IMR-90 (cell line): ENCODE data around the gene MYO1F. TPM values are rescaled to one million over a fixed set of nuclear protein-coding genes. Genes with fewer than 3 reads are reported as not detected.

ENCODE experiments used
- ATAC-seq: fragments of 200-7000 bp; cut with Tn5 transposase; 2 replicates; pipeline ENCODE4 v1.9.1; 2020; ENCODE audit warnings: low read depth, mild to moderate bottlenecking, moderate library complexity
- BruUV-seq: library from RNA; stranded (reverse); fragments of 400-500 nt; replicated peaks from 2 replicates; lab custom pipeline; 2021; lab: Mats Ljungman, UMichigan
- CTCF ChIA-PET: fragments of 300-600 bp; formaldehyde crosslinking; extraction: SDS; loops from one replicate; lab custom pipeline; 2021; ENCODE audit warnings: antibody characterized with exemption; lab: Yijun Ruan, JAX
- POLR2A ChIA-PET: fragments of 300-600 bp; sonication (Branson Sonifier 250); formaldehyde crosslinking; loops from one replicate; lab custom pipeline; 2022; ENCODE audit warnings: antibody characterized with exemption; ENCODE audit not compliant: unreplicated experiment; lab: Charles Lee
- DNase-seq: peaks from one replicate; pipeline ENCODE4 v3.0.0; 2013
- H2AFZ ChIP-seq: replicated peaks from 2 replicates; pipeline ENCODE3; 2013; ENCODE audit warnings: low read length, mild to moderate bottlenecking; ENCODE audit not compliant: poor library complexity
- H2AK5ac ChIP-seq: 2 replicates; pipeline ENCODE4 v1.6.1; 2013; ENCODE audit warnings: low read depth, low read length, inconsistent platforms
- H2AK9ac ChIP-seq: replicated peaks from 2 replicates; pipeline ENCODE3; 2013; ENCODE audit warnings: mild to moderate bottlenecking, low read depth, low read length, moderate library complexity; ENCODE audit not compliant: poor library complexity
- H2BK120ac ChIP-seq: 2 replicates; pipeline ENCODE4 v1.6.1; 2013; ENCODE audit warnings: low read depth, low read length, inconsistent platforms
- H2BK15ac ChIP-seq: 3 replicates; pipeline ENCODE4 v1.6.1; 2013; ENCODE audit warnings: low read depth, low read length, inconsistent platforms
- H2BK20ac ChIP-seq: 2 replicates; pipeline ENCODE4 v1.6.1; 2013; ENCODE audit warnings: low read depth, mild to moderate bottlenecking, inconsistent platforms, low read length, moderate library complexity
- H2BK5ac ChIP-seq: 2 replicates; pipeline ENCODE4 v1.6.1; 2013; ENCODE audit warnings: mild to moderate bottlenecking, low read depth, low read length, inconsistent platforms; ENCODE audit not compliant: poor library complexity, severe bottlenecking
- H3K14ac ChIP-seq: replicated peaks from 2 replicates; pipeline ENCODE4 v1.6.1; 2013; ENCODE audit warnings: low read depth, low read length, inconsistent platforms
- H3K18ac ChIP-seq: 2 replicates; pipeline ENCODE4 v1.6.1; 2013; ENCODE audit warnings: low read depth, low read length, control low read depth
- H3K23ac ChIP-seq: 2 replicates; pipeline ENCODE4 v1.6.1; 2013; ENCODE audit warnings: low read depth, low read length, inconsistent platforms
- H3K27ac ChIP-seq: 2 replicates; pipeline ENCODE4 v1.5.1; 2013; ENCODE audit warnings: mild to moderate bottlenecking, control low read depth, low read length; ENCODE audit not compliant: insufficient read depth
- H3K27me3 ChIP-seq: 2 replicates; pipeline ENCODE4 v1.6.1; 2013; ENCODE audit warnings: low read length; ENCODE audit not compliant: control insufficient read depth, insufficient read depth
- H3K36me3 ChIP-seq: 2 replicates; pipeline ENCODE4 v1.6.1; 2013; ENCODE audit warnings: low read length, mixed read lengths; ENCODE audit not compliant: control insufficient read depth, insufficient read depth
- H3K4ac ChIP-seq: 2 replicates; pipeline ENCODE4 v1.6.1; 2013; ENCODE audit warnings: low read depth, low read length, inconsistent platforms
- H3K4me1 ChIP-seq: 2 replicates; pipeline ENCODE4 v1.6.1; 2013; ENCODE audit warnings: low read length, mixed read lengths; ENCODE audit not compliant: control insufficient read depth, insufficient read depth
- H3K4me2 ChIP-seq: 2 replicates; pipeline ENCODE4 v1.6.1; 2013; ENCODE audit warnings: low read depth, mild to moderate bottlenecking, control low read depth, low read length, moderate library complexity
- H3K4me3 ChIP-seq: 2 replicates; pipeline ENCODE4 v1.5.1; 2013; ENCODE audit warnings: low read depth, mild to moderate bottlenecking, control low read depth, low read length, moderate library complexity; ENCODE audit not compliant: insufficient read depth
- H3K56ac ChIP-seq: 2 replicates; pipeline ENCODE4 v1.6.1; 2013; ENCODE audit warnings: low read length, inconsistent platforms; ENCODE audit not compliant: insufficient read depth; ENCODE audit errors: extremely low read depth
- H3K79me1 ChIP-seq, 2 experiments: 2 replicates each; pipeline ENCODE4 v1.6.1; 2013; ENCODE audit warnings: low read length in 2 of 2, inconsistent platforms in 1 of 2, low read depth in 1 of 2
- H3K9ac ChIP-seq: 2 replicates; pipeline ENCODE4 v1.6.1; 2013; ENCODE audit warnings: low read depth, low read length, control low read depth
- H3K9me1 ChIP-seq: 2 replicates; pipeline ENCODE4 v1.6.1; 2013; ENCODE audit warnings: low read length, inconsistent platforms; ENCODE audit not compliant: insufficient read depth
- H3K9me3 ChIP-seq: 2 replicates; pipeline ENCODE4 v1.6.1; 2013; ENCODE audit warnings: low read length; ENCODE audit not compliant: control insufficient read depth, insufficient read depth
- H4K20me1 ChIP-seq: 2 replicates; pipeline ENCODE4 v1.6.1; 2013; ENCODE audit warnings: low read length, inconsistent platforms; ENCODE audit not compliant: insufficient read depth
- H4K5ac ChIP-seq: 2 replicates; pipeline ENCODE4 v1.6.1; 2013; ENCODE audit warnings: mild to moderate bottlenecking, low read depth, low read length, control low read depth
- H4K8ac ChIP-seq, 2 experiments: 2 replicates each; pipeline ENCODE4 v1.6.1; 2013; ENCODE audit warnings: low read depth in 2 of 2, low read length in 2 of 2, control low read depth in 1 of 2, inconsistent platforms in 1 of 2
- H4K91ac ChIP-seq: 2 replicates; pipeline ENCODE4 v1.6.1; 2013; ENCODE audit warnings: low read depth, low read length, inconsistent platforms; ENCODE audit not compliant: insufficient read depth
- BHLHE40 ChIP-seq: fragments of 150-350 bp; IDR thresholded peaks from 2 replicates; pipeline ENCODE4 v1.6.1; 2016; ENCODE audit warnings: mild to moderate bottlenecking, low read depth, low read length
- MAFK ChIP-seq: IDR thresholded peaks from 2 replicates; pipeline ENCODE4 v1.6.1; 2012; ENCODE audit warnings: low read depth, low read length, improper control_type of control experiment
- POLR2A ChIP-seq: IDR thresholded peaks from 2 replicates; pipeline ENCODE4 v1.6.1; 2012; ENCODE audit warnings: mild to moderate bottlenecking, low read depth, low read length
- RAD21 ChIP-seq: IDR thresholded peaks from 2 replicates; pipeline ENCODE4 v1.6.1; 2012; ENCODE audit warnings: low read length, improper control_type of control experiment
- RFX5 ChIP-seq: IDR thresholded peaks from 2 replicates; pipeline ENCODE4 v1.8.0; 2012; ENCODE audit warnings: low read depth, mild to moderate bottlenecking, low read length, moderate library complexity
- SMC3 ChIP-seq: fragments of 150-350 bp; IDR thresholded peaks from 2 replicates; pipeline ENCODE4 v1.6.1; 2016; ENCODE audit warnings: low read depth, mild to moderate bottlenecking, antibody characterized with exemption, low read length, moderate library complexity
- WGBS, 2 experiments: methylation state at CpG; one replicate each; pipeline versions ENCODE4 v1.1.5 to v1.1.7; 2013; ENCODE audit warnings: missing lambda C conversion rate in 2 of 2; ENCODE audit not compliant: insufficient read length in 1 of 2; ENCODE audit errors: extremely low coverage in 2 of 2; 5-methylcytosine and 5-hydroxymethylcytosine counted together
- dilution Hi-C: fragments of 300-500 bp; cut with HindIII; formaldehyde crosslinking; loops from one replicate; pipeline ENCODE4 v1.14.3; 2018; ENCODE audit warnings: low sequenced_read_pairs; ENCODE audit not compliant: unreplicated experiment
- in situ Hi-C: fragments of 300-500 bp; cut with MboI; formaldehyde crosslinking; loops from 3 replicates; pipeline ENCODE4 v1.14.3; 2019; ENCODE audit warnings: low sequenced_read_pairs, inconsistent platforms, mixed read lengths
- intact Hi-C: fragments of 100-400 bp; cut with micrococcal nuclease; formaldehyde crosslinking; loops from 2 replicates; pipeline ENCODE4 v1.10.0; 2022
- polyA plus RNA-seq, 3 experiments: library from polyadenylated mRNA; depleted of rRNA; stranded (reverse); fragments of >200 nt; gene quantifications; 2 replicates each; pipeline ENCODE4 v1.2.3, GENCODE V29; 2012; ENCODE audit warnings: low replicate concordance in 1 of 3
- total RNA-seq: library from RNA; depleted of rRNA; stranded (reverse); fragments of >200 nt; gene quantifications from 2 replicates; pipeline ENCODE4 v1.2.3, GENCODE V29; 2012

The MYO1F gene
- total and polyA plus RNA-seq, 2 of the 4 experiments (the other 2 are of a cell fraction): 0.14 to 0.18 TPM

GRCh38 chr19:8477889-8478288 is 99.4 kb downstream of the MYO1F start:
- Histone ChIP-seq H3K4me1 (peaks cover 5% of the 10 kb centered on the region), H3K18ac (no peak overlapping the region), H2AK9ac (peak overlapping the region; percentile 33), H3K23ac (0 out of 2 replicates have a peak overlapping the region, but pooled peaks have one; percentile 18), H2AFZ (no peak overlapping the region), H2BK120ac (no peak overlapping the region), H3K36me3 (peaks cover 55% of the 10 kb centered on the region), H2AK5ac (no peak overlapping the region), H3K4me3 (no peak overlapping the region), H4K5ac (no peak overlapping the region), H2BK5ac (no peak overlapping the region), H3K9ac (no peak overlapping the region), H4K20me1 (peaks cover 83% of the 10 kb centered on the region), H3K27me3 (no peaks in the 10 kb centered on the region), H2BK20ac (no peak overlapping the region), H4K91ac (no peak overlapping the region), H3K9me3 (no peaks in the 10 kb centered on the region), H3K4me2 (no peak overlapping the region), H3K79me1 (peaks cover 29 to 85% of the 10 kb centered on the region in 2 experiments), H3K27ac (no peak overlapping the region), H3K9me1 (peaks cover 27% of the 10 kb centered on the region), H3K56ac (no peak overlapping the region), H4K8ac (no peak overlapping the region), H3K4ac (no peak overlapping the region; the same call in 1 of the 2 replicates), H3K14ac (no peak overlapping the region), H2BK15ac (no peak overlapping the region)
- POLR2A ChIA-PET: no interaction called here
- WGBS, 2 experiments: 94% methylated on average over 4 of the region's 4 CpGs; no CpG with 5 or more reads in 1 of the 2 experiments
- dilution Hi-C loops: no loop called here
- TF ChIP-seq SMC3 (no peak), BHLHE40 (no peak), MAFK (no peak), RAD21 (no peak), POLR2A (no peak), RFX5 (no peak)
- no TSS peak for BruUV-seq
- CTCF ChIA-PET: no interaction called here
- in situ Hi-C loops: no loop called here
- ATAC-seq (no peak), DNase-seq (no peak)
- intact Hi-C loops: no loop called here
